Limb (tissue), 2 donors: ENCODE results near the gene PTH2R.
"Not testable (repeated sequence)": the region's sequence is repeated elsewhere in the genome, so short reads cannot be mapped to it uniquely, and the experiment has no call there.

Experiments used
- DNase-seq, 2 donors: peaks; one replicate each; pipeline ENCODE4 v3.0.0-alpha.2; 2016; ENCODE audit errors: extremely low spot score in 2 of 2

PTH2R gene

GRCh38 chr2:208482453-208483015 lies 75.9 kb downstream of the PTH2R start:
- DNase-seq = not testable (repeated sequence)

DNA sequence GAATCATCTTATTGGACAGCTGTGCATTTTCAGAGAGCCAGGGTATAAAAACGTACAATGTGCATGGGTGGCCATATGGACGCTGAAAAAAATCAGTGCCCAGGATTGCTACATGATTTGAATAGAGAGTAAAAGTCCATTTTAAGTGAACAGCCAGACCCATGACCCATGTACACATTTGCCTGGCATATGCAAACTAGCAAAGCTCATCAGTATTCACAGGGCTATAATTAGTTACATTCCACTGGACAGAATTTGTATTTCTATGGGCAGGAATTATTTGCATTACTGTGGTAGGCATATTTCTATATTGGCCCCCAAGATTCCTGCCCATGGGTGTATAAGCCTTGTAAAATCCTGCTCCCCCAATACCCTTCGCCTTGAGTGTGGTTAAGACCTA lies 78.8 kb downstream of the PTH2R start:
- no peak for DNase-seq

- DNase-seq = no peak
Observed at GRCh38 chr2:208488686-208489564, 82.3 kb downstream of the PTH2R start.

- DNase-seq = no peak
Observed at GRCh38 chr2:208489687-208490086, 83.1 kb downstream of the PTH2R start.

- DNase-seq = no peak
Observed at GRCh38 chr2:208490492-208490891, 83.9 kb downstream of the PTH2R start.

- no peak for DNase-seq
Observed at GRCh38 chr2:208491641-208492040, 85.0 kb downstream of the PTH2R start.

DNA sequence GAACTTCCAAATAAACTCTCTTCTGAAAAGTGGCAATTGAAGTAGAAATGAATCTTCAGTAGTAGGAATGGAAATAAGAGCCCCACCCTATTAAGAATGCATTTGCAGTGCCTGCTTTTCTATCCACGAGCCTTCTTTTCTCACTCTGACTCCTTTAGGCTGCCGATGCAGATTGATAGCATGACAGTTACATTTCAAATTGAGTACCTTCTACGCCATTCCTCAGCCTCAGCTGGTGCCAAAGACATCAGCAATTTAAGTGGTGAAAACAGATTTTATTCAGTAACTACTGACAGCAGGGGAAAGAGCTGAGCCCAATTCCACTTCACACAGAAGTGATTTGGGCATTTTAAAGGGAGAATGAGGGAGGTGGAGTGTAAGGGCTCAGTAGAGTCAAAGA lies 85.5 kb downstream of the PTH2R start:
- no peak for DNase-seq

- no peak for DNase-seq
Observed at GRCh38 chr2:208493186-208493585, 86.6 kb downstream of the PTH2R start.

- DNase-seq = no peak
Observed at GRCh38 chr2:208496129-208496528, 89.5 kb downstream of the PTH2R start.

- peak; percentile 31 to 38 for DNase-seq
Observed at GRCh38 chr2:208501206-208501605, 94.6 kb downstream of the PTH2R start.

GRCh38 chr2:208502288-208502687 lies 95.7 kb downstream of the PTH2R start:
- no peak for DNase-seq

DNA sequence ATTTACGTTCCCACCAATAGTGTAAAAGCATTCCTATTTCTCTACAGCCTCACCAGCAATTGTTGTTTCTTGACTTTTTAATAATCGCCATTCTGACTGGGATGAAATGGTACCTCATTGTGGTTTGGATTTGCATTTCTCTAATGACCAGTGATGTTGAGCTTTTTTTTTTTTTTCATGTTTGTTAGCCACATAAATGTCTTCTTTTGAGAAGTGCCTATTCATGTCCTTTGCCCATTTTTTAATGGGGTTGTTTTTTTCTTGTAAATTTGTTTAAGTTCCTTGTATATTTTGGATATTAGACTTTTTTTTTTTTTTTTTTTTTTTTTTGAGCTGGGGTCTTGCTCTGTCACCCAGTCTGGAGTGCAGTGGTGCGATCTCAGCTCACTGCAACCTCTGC lies 98.8 kb downstream of the PTH2R start:
- DNase-seq = not testable (repeated sequence)

GRCh38 chr2:208509586-208509985 lies 103.0 kb downstream of the PTH2R start:
- no peak for DNase-seq

DNA sequence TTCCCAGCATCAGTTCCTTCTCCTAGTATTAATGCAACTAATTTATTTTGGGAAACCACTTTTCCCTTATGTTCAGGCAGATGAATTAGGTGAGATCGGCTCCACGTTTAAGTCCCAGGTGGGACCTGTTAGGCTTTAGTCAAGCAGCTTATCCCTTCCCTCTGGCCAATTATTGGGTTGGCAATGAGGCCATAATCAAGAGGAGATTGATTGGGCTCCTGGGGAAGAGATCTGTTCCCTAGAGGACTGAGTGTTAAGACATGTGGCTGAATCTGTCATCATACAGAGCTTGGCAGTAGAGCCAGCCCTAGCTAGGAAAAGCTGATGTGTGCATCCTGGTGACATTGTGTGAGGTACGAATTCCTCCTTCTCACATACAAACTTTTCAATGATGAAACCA lies 104.4 kb downstream of the PTH2R start:
- no peak for DNase-seq

GRCh38 chr2:208511573-208511972 lies 105.0 kb downstream of the PTH2R start:
- no peak for DNase-seq

DNA sequence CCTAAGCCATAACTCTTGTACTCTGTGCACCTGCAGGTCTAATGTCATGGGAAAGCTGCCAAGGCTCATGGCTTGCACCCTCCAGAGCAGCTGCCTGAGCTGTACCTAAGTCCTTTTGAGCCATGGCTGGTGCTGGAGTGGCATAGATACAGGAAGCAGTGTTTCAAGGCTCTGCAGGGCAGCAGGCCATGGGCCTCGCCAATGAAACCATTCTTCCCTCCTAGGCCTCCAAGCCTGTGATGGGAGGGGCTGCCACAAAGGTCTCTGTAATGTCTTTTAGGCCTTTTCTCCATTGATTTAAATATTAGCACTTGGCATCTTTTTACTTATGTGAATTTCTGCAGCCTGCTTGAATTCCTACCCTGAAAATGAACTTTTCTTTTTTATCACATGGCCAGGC lies 108.5 kb downstream of the PTH2R start:
- no peak for DNase-seq

GRCh38 chr2:208523069-208523468 lies 116.5 kb downstream of the PTH2R start:
- DNase-seq = not testable (repeated sequence)

GRCh38 chr2:208525165-208525564 lies 118.6 kb downstream of the PTH2R start:
- not testable (repeated sequence) for DNase-seq

DNA sequence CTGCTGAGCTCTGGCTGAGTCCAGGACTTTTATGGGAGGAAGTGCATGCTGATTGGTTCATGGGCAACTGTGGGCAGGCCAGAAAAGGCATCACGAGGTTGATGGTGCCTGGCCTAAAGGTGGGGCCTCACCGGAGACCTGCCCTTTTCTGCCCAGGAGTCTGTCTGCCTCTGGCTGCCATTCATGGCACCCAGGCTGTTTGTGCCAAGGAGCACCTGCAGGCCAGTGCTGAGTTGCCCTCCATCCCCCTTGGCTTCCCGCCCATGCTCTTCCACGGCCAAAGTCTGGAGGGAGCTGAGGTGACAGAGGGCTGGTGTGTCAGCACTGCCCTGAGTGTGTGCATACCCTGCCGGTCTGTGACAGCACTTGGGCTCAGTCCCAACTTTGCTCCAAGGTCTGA lies 123.2 kb downstream of the PTH2R start:
- DNase-seq = no peak

GRCh38 chr2:208531361-208531760 lies 124.8 kb downstream of the PTH2R start:
- DNase-seq = no peak

DNA sequence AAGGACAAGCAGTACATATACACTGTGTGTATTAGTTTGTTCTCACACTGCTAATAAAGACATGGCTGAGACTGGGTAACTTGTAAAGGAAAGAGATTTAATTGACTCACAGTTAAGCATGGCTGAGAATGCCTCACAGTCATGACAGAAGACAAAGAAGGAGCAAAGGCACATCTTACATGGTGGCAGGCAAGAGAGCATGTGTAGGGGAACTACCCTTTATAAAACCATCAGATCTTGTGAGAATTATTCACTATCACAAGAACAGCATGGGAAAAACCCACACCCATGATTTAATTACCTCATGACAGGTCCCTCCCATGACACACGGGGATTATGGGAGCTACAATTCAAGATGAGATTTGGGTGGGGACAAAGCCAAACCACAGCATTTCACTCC lies 129.0 kb downstream of the PTH2R start:
- DNase-seq = not testable (repeated sequence)

GRCh38 chr2:208541461-208541988 lies 134.9 kb downstream of the PTH2R start:
- no peak for DNase-seq

DNA sequence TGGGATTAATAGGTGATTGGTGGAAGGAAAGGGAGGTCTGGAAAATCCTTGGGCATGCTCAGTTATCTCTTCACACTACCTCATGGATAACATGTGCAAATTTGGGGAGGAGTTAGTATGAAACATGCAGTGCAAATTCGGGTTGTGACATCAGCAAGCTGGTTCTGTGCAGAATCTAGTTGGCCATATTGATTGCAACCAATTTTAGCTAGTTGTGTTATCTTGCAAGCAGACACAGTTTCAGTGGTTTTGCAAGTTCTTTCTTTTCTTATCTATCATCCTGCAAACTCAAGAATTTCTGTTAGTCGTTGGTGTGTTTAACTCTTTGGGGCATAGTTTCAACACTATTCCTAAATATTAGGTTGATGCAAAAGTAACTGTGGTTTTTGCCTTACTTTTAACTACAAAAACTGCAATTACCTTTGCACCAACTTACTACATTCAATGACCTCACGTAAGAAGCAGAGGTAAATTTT lies 135.4 kb downstream of the PTH2R start:
- no peak for DNase-seq
